H1 (cell line): Measurements from ENCODE around the gene SLC10A6. TPM values are rescaled to one million over a fixed set of nuclear protein-coding genes. Genes with fewer than 3 reads are reported as not detected.
A peak's percentile ranks its signal among the peaks of the same experiment; 100 is the strongest.

Source experiments
- CEBPB ChIP-seq: IDR thresholded peaks from 2 replicates; pipeline ENCODE4 v1.6.1; 2012; ENCODE audit warnings: low read depth, low read length
- CTBP2 ChIP-seq: IDR thresholded peaks from 2 replicates; pipeline ENCODE4 v1.7.0; 2011; ENCODE audit warnings: borderline replicate concordance, mild to moderate bottlenecking, moderate library complexity, mixed read lengths, low read length; ENCODE audit not compliant: insufficient read depth, insufficient read length
- EGR1 ChIP-seq: IDR thresholded peaks from 2 replicates; pipeline ENCODE4 v1.6.1; 2011; ENCODE audit warnings: low read depth, low read length, borderline replicate concordance
- GABPA ChIP-seq: IDR thresholded peaks from 2 replicates; pipeline ENCODE4 v1.6.1; 2011; ENCODE audit warnings: mild to moderate bottlenecking, low read length, moderate library complexity, borderline replicate concordance; ENCODE audit not compliant: insufficient read depth
- KDM5A ChIP-seq: fragments of 200-600 bp; IDR thresholded peaks from 2 replicates; pipeline ENCODE4 v1.7.1; 2012; ENCODE audit warnings: mild to moderate bottlenecking, low read length, inconsistent platforms, mixed read lengths
- PHF8 ChIP-seq: fragments of 200-600 bp; sonication (generic); conservative IDR thresholded peaks from 2 replicates; pipeline ENCODE4 v1.7.1; 2012; ENCODE audit warnings: low read depth, mild to moderate bottlenecking, inconsistent platforms, low read length, moderate library complexity
- POLR2A ChIP-seq, 2 experiments: IDR thresholded peaks; 1 replicate in 1 of 2; 2 replicates in 1 of 2; pipeline ENCODE4 v1.6.1; 2011; ENCODE audit warnings: low read depth in 2 of 2, low read length in 2 of 2, mild to moderate bottlenecking in 2 of 2; ENCODE audit errors: control extremely low read depth in 1 of 2
- POU5F1 ChIP-seq: IDR thresholded peaks from 2 replicates; pipeline ENCODE4 v1.6.1; 2011; ENCODE audit warnings: low read depth, mild to moderate bottlenecking, low read length, moderate library complexity
- RAD21 ChIP-seq, 2 experiments: IDR thresholded peaks in 1 of 2; conservative IDR thresholded peaks in 1 of 2; 2 replicates each; pipeline ENCODE4 v1.6.1; 2011; ENCODE audit warnings: low read depth in 2 of 2, low read length in 2 of 2, improper control_type of control experiment in 1 of 2, inconsistent platforms in 1 of 2, mild to moderate bottlenecking in 1 of 2, moderate library complexity in 1 of 2
- RBBP5 ChIP-seq: IDR thresholded peaks from 2 replicates; pipeline ENCODE4 v1.7.1; 2012; ENCODE audit warnings: low read depth, mild to moderate bottlenecking, inconsistent platforms, low read length, moderate library complexity, borderline replicate concordance
- SIN3A ChIP-seq, 2 experiments: IDR thresholded peaks in 1 of 2; conservative IDR thresholded peaks in 1 of 2; 2 replicates each; pipeline ENCODE4 v1.6.1; 2011 to 2012; ENCODE audit warnings: low read length in 2 of 2, improper control_type of control experiment in 1 of 2, low read depth in 1 of 2, mild to moderate bottlenecking in 1 of 2
- SIRT6 ChIP-seq: IDR thresholded peaks from one replicate; pipeline ENCODE4 v1.7.1; 2012; ENCODE audit warnings: low read length, inconsistent platforms
- SIX5 ChIP-seq: IDR thresholded peaks from 2 replicates; pipeline ENCODE4 v1.6.1; 2011; ENCODE audit warnings: mild to moderate bottlenecking, low read depth, low read length
- TAF1 ChIP-seq: IDR thresholded peaks from 2 replicates; pipeline ENCODE4 v1.6.1; 2011; ENCODE audit warnings: mild to moderate bottlenecking, low read depth, low read length
- ZNF274 ChIP-seq: IDR thresholded peaks from 2 replicates; pipeline ENCODE4 v1.7.0; 2012; ENCODE audit warnings: low read length, borderline replicate concordance; ENCODE audit errors: extremely low read depth
- polyA plus RNA-seq, 7 experiments: library from polyadenylated mRNA; depleted of rRNA in 3 of 7; stranded (reverse) in 5 of 7; unstranded in 2 of 7; fragments of >200 nt in 5 of 7; fragments of 200-250 nt in 2 of 7; gene quantifications; 1 replicate in 5 of 7; 2 replicates in 1 of 7; 4 replicates in 1 of 7; pipeline versions ENCODE4 v1.2.1 to v1.2.3, GENCODE V29; 2011 to 2013; ENCODE audit warnings: missing spikeins in 2 of 7, mixed read lengths in 2 of 7
- total RNA-seq: library from RNA; stranded (reverse); fragmentation: NEBNext Ultra II Directional; extraction: Animal tissue kit (Norgen Biotek cat#: 25700); gene quantifications from 2 replicates; pipeline ENCODE4 v1.2.1, GENCODE V29; 2021
- TF ChIP-seq, protein P1 (sequence below): IDR thresholded peaks from 2 replicates; pipeline ENCODE4 v1.6.1; 2011; ENCODE audit warnings: low read length, improper control_type of control experiment

The SLC10A6 gene
- total and polyA plus RNA-seq, 2 of the 8 experiments (the other 6 are each of a cell fraction or from before 2014, with no cell fraction given) = not detected

DNA sequence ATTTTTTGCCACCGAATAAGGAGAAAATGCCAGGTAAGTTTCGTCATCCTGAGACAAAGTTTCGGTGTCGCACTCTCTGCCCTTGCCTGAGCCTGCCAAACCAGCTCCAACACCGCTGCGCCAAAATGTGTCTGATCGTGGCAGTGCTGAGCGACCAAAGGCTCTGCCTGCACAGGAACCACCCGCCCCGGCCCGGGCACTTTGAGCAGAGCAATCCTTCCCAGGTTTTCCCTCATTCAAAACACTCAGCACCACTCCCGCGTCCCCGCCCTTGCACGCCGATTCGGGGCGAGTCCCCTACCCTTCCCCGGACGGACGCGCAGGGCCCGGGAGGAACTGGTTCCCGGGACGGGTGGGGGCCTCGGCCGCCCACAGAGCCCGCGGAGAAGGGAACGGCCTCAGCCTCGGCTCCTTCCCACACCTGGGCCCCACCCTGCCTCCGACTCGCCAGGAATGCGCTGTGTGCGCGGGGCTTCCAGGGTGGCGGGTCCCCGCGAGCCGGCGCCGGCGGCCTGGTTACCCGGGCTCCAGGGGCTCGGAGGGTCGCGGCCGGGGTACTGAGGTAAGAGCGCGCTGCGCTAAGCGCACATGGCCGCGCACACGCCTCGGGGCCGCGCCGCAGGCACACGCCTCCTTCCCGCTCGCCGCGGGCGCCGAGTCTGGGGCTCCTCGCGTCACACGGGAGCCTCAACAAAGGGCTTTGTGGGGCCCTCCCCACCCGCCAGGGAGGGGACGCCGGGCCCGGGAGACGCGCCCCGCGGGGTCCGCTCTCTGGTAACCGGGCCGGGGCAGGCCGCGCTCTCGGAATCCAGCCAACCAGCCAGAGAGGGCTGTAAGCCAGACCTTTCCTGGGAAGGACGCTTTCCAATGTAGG, 42.8 kb upstream of the SLC10A6 start, which contains the start of gene C4orf36 (continued):
- TF ChIP-seq RBBP5 = peak; percentile 96; the same call in 1 of the 2 replicates
- no peak for TF ChIP-seq KDM5A
- TF ChIP-seq SIN3A (conservative IDR thresholded peaks at IDR 0.05 in 1 of 2, IDR thresholded peaks at IDR 0.05 in 1 of 2; ENCODE audit: low read depth in 1 of 2, low read length in 2 of 2) = peak in 1 of 2 experiments; percentile 47; a peak in 1 of 4 replicates
- peak; percentile 57; the same call in 1 of the 2 replicates for TF ChIP-seq CEBPB
- no peak for TF ChIP-seq EGR1
- TF ChIP-seq CTBP2 = no peak
- no peak for TF ChIP-seq POU5F1
- peak; percentile 20 to 27; a peak in 3 of 4 replicates for TF ChIP-seq RAD21 (IDR thresholded peaks at IDR 0.05 in 1 of 2, conservative IDR thresholded peaks at IDR 0.05 in 1 of 2; ENCODE audit: low read depth in 2 of 2, low read length in 2 of 2)
- no peak for TF ChIP-seq SIRT6
- TF ChIP-seq, protein P1, sequence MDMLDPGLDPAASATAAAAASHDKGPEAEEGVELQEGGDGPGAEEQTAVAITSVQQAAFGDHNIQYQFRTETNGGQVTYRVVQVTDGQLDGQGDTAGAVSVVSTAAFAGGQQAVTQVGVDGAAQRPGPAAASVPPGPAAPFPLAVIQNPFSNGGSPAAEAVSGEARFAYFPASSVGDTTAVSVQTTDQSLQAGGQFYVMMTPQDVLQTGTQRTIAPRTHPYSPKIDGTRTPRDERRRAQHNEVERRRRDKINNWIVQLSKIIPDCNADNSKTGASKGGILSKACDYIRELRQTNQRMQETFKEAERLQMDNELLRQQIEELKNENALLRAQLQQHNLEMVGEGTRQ = no peak
- peak; percentile 48 to 63 for TF ChIP-seq POLR2A (IDR thresholded peaks at IDR 0.05; ENCODE audit: control extremely low read depth in 1 of 2, low read depth in 2 of 2, low read length in 2 of 2)
- TF ChIP-seq ZNF274 = no peak
- no peak for TF ChIP-seq GABPA
- no peak for TF ChIP-seq SIX5
- peak; percentile 94 for TF ChIP-seq PHF8
- peak; percentile 61 for TF ChIP-seq TAF1
